ENCODE data around the gene COMT. TPM values are rescaled to one million over a fixed set of nuclear protein-coding genes. Genes with fewer than 3 reads are reported as not detected.

Gene COMT
- total and polyA plus RNA-seq, 2 experiments from 2014 or later: 29.6 to 29.8 TPM

GRCh38 chr22:19904174-19904856 lies 37.3 kb upstream of the COMT start:
- ATAC-seq (no peak), DNase-seq (ENCODE audit: low spot score) (no peak)
- peaks cover 11% of the 10 kb centered on the region for H3K27me3 Mint-ChIP-seq (ENCODE audit: insufficient read depth, low read depth, poor library complexity)
- no peaks in the 10 kb centered on the region for H3K79me2 ChIP-seq (replicated peaks; ENCODE audit: insufficient read depth)
- H3K4me2 ChIP-seq: no peak overlapping the region
- H3K9me3 Mint-ChIP-seq: peaks cover 3% of the 10 kb centered on the region; the same call in 1 of the 3 replicates
- H3K4me1 Mint-ChIP-seq: peaks cover 20% of the 10 kb centered on the region
- H3K36me3 Mint-ChIP-seq (ENCODE audit: low read depth): peaks cover 3% of the 10 kb centered on the region; the same call in 1 of the 3 replicates
- H4K20me1 ChIP-seq (replicated peaks; ENCODE audit: insufficient read depth): 0 out of 2 replicates have a peak, but pooled peaks cover 3% of the 10 kb centered on the region
- no peaks in the 10 kb centered on the region; the same call in 1 of the 2 replicates for H3K4me1 ChIP-seq (ENCODE audit: insufficient read depth)
- TF ChIP-seq EZH2 (IDR thresholded peaks at IDR 0.05; ENCODE audit: low read depth, unreplicated experiment): no peak
- no peaks in the 10 kb centered on the region for H3K27me3 ChIP-seq (ENCODE audit: insufficient read depth)
- H3K4me3 Mint-ChIP-seq: no peak overlapping the region
- H3F3A ChIP-seq (replicated peaks; ENCODE audit: low read depth): 0 out of 2 replicates have a peak, but pooled peaks cover 2% of the 10 kb centered on the region
- no peak overlapping the region for H3K4me3 ChIP-seq
- no peak overlapping the region for H3K27ac ChIP-seq (ENCODE audit: low read depth)
- H2AFZ ChIP-seq: no peak overlapping the region
- peak overlapping the region; percentile 81; the same call in 1 of the 2 replicates for H3K27ac Mint-ChIP-seq
- no peaks in the 10 kb centered on the region for H3K36me3 ChIP-seq (ENCODE audit: insufficient read depth)
- H3K9me2 ChIP-seq (ENCODE audit: insufficient read depth): no peaks in the 10 kb centered on the region

- H3K27ac ChIP-seq (ENCODE audit: low read depth): no peak overlapping the region
- ATAC-seq (no peak), DNase-seq (ENCODE audit: low spot score) (no peak)
- H3K4me1 ChIP-seq (ENCODE audit: insufficient read depth): no peaks in the 10 kb centered on the region; the same call in 1 of the 2 replicates
- 0 out of 2 replicates have a peak, but pooled peaks cover 2% of the 10 kb centered on the region for H3F3A ChIP-seq (replicated peaks; ENCODE audit: low read depth)
- H3K27me3 Mint-ChIP-seq (ENCODE audit: insufficient read depth, low read depth, poor library complexity): peaks cover 9% of the 10 kb centered on the region
- peaks cover 22% of the 10 kb centered on the region for H3K4me1 Mint-ChIP-seq
- no peaks in the 10 kb centered on the region for H3K9me2 ChIP-seq (ENCODE audit: insufficient read depth)
- 0 out of 2 replicates have a peak, but pooled peaks cover 3% of the 10 kb centered on the region for H4K20me1 ChIP-seq (replicated peaks; ENCODE audit: insufficient read depth)
- H3K27me3 ChIP-seq (ENCODE audit: insufficient read depth): no peaks in the 10 kb centered on the region
- no peak overlapping the region for H3K4me3 ChIP-seq
- H3K36me3 Mint-ChIP-seq (ENCODE audit: low read depth): peaks cover 3% of the 10 kb centered on the region; the same call in 1 of the 3 replicates
- no peak overlapping the region for H3K4me3 Mint-ChIP-seq
- no peaks in the 10 kb centered on the region for H3K36me3 ChIP-seq (ENCODE audit: insufficient read depth)
- no peak overlapping the region for H2AFZ ChIP-seq
- H3K4me2 ChIP-seq: no peak overlapping the region
- peaks cover 3% of the 10 kb centered on the region; the same call in 1 of the 3 replicates for H3K9me3 Mint-ChIP-seq
- no peaks in the 10 kb centered on the region for H3K79me2 ChIP-seq (replicated peaks; ENCODE audit: insufficient read depth)
- H3K27ac Mint-ChIP-seq: no peak overlapping the region
- TF ChIP-seq CTCF (conservative IDR thresholded peaks at IDR 0.05; ENCODE audit: low read depth in 2 of 2) (no peak), ETS1 (IDR thresholded peaks at IDR 0.05) (no peak), REST (IDR thresholded peaks at IDR 0.05; ENCODE audit: unreplicated experiment) (no peak), NANOG (IDR thresholded peaks at IDR 0.05; ENCODE audit: borderline replicate concordance) (no peak), STAT1 (IDR thresholded peaks at IDR 0.05; ENCODE audit: unreplicated experiment) (no peak), JUNB (IDR thresholded peaks at IDR 0.05; ENCODE audit: unreplicated experiment) (no peak), POLR2AphosphoS5 (IDR thresholded peaks at IDR 0.05; ENCODE audit: low read depth) (no peak), EZH2 (IDR thresholded peaks at IDR 0.05; ENCODE audit: low read depth, unreplicated experiment) (no peak), CREB1 (CRISPR knock-in tag; IDR thresholded peaks at IDR 0.05; ENCODE audit: low read depth) (no peak)
Measured at GRCh38 chr22:19904935-19905334, 36.6 kb upstream of the COMT start.

Measured in GM23338 (cell line).